Measurements from ENCODE around the gene SLK. TPM values are rescaled to one million over a fixed set of nuclear protein-coding genes. Genes with fewer than 3 reads are reported as not detected.

SLK gene
- total RNA-seq, 1 experiment from 2014 or later: 25.6 TPM

GRCh38 chr10:103936022-103936421 is 30.9 kb upstream of the SLK start:
- Mint-ChIP-seq H3K9me3 (ENCODE audit: low read depth, unreplicated experiment) (no peaks in the 10 kb centered on the region), H3K27ac (ENCODE audit: unreplicated experiment) (no peak overlapping the region), H3K27me3 (ENCODE audit: unreplicated experiment) (no peaks in the 10 kb centered on the region), H3K36me3 (ENCODE audit: insufficient read depth, unreplicated experiment) (no peaks in the 10 kb centered on the region), H3K4me3 (ENCODE audit: low read depth, unreplicated experiment) (no peak overlapping the region), H3K4me1 (ENCODE audit: low read depth, unreplicated experiment) (no peaks in the 10 kb centered on the region)
- intact Hi-C loops (cut with micrococcal nuclease; ENCODE audit: unreplicated experiment): no loop called here
- no peak for TF ChIP-seq CTCF (IDR thresholded peaks at IDR 0.05; ENCODE audit: unreplicated experiment)
- BruUV-seq (replicated peaks): no TSS peak
- no peak for DNase-seq
- CTCF ChIA-PET: no interaction called here

GRCh38 chr10:103939522-103939921 is 27.4 kb upstream of the SLK start:
- Mint-ChIP-seq H3K9me3 (ENCODE audit: low read depth, unreplicated experiment) (no peaks in the 10 kb centered on the region), H3K36me3 (ENCODE audit: insufficient read depth, unreplicated experiment) (no peaks in the 10 kb centered on the region), H3K27me3 (ENCODE audit: unreplicated experiment) (no peaks in the 10 kb centered on the region), H3K4me1 (ENCODE audit: low read depth, unreplicated experiment) (no peaks in the 10 kb centered on the region), H3K4me3 (ENCODE audit: low read depth, unreplicated experiment) (no peak overlapping the region), H3K27ac (ENCODE audit: unreplicated experiment) (no peak overlapping the region)
- intact Hi-C loops (cut with micrococcal nuclease; ENCODE audit: unreplicated experiment): no loop called here
- TF ChIP-seq CTCF (IDR thresholded peaks at IDR 0.05; ENCODE audit: unreplicated experiment): no peak
- DNase-seq: no peak
- no TSS peak for BruUV-seq (replicated peaks)
- CTCF ChIA-PET: no interaction called here

- intact Hi-C loops (cut with micrococcal nuclease; ENCODE audit: unreplicated experiment): no loop called here
- CTCF ChIA-PET: no interaction called here
- no peak for DNase-seq
- H3K36me3 Mint-ChIP-seq (ENCODE audit: insufficient read depth, unreplicated experiment): no peaks in the 10 kb centered on the region
- H3K27ac Mint-ChIP-seq (ENCODE audit: unreplicated experiment): no peak overlapping the region
- no peaks in the 10 kb centered on the region for H3K4me1 Mint-ChIP-seq (ENCODE audit: low read depth, unreplicated experiment)
- no peak for TF ChIP-seq CTCF (IDR thresholded peaks at IDR 0.05; ENCODE audit: unreplicated experiment)
- BruUV-seq (replicated peaks): no TSS peak
- H3K27me3 Mint-ChIP-seq (ENCODE audit: unreplicated experiment): no peaks in the 10 kb centered on the region
- no peaks in the 10 kb centered on the region for H3K9me3 Mint-ChIP-seq (ENCODE audit: low read depth, unreplicated experiment)
- no peak overlapping the region for H3K4me3 Mint-ChIP-seq (ENCODE audit: low read depth, unreplicated experiment)
These were observed 25.1 kb upstream of the SLK start for GRCh38 chr10:103941801-103942200.

GRCh38 chr10:103942866-103943265 is 24.1 kb upstream of the SLK start:
- Mint-ChIP-seq H3K36me3 (ENCODE audit: insufficient read depth, unreplicated experiment) (no peaks in the 10 kb centered on the region), H3K27me3 (ENCODE audit: unreplicated experiment) (no peaks in the 10 kb centered on the region), H3K9me3 (ENCODE audit: low read depth, unreplicated experiment) (no peaks in the 10 kb centered on the region), H3K27ac (ENCODE audit: unreplicated experiment) (no peak overlapping the region), H3K4me3 (ENCODE audit: low read depth, unreplicated experiment) (no peak overlapping the region), H3K4me1 (ENCODE audit: low read depth, unreplicated experiment) (no peaks in the 10 kb centered on the region)
- BruUV-seq (replicated peaks): no TSS peak
- intact Hi-C loops (cut with micrococcal nuclease; ENCODE audit: unreplicated experiment): no loop called here
- no peak for TF ChIP-seq CTCF (IDR thresholded peaks at IDR 0.05; ENCODE audit: unreplicated experiment)
- CTCF ChIA-PET: no interaction called here
- no peak for DNase-seq
